SK-N-DZ (cell line): ENCODE results near the gene MRPL53.
A peak's percentile ranks its signal among the peaks of the same experiment; 100 is the strongest.
"Not testable (repeated sequence)": the region's sequence is repeated elsewhere in the genome, so short reads cannot be mapped to it uniquely, and the experiment has no call there.

ENCODE experiments used
- DNase-seq: peaks from one replicate; pipeline ENCODE4 v3.0.0-alpha.2; 2015; ENCODE audit warnings: low spot score

Gene MRPL53

DNA sequence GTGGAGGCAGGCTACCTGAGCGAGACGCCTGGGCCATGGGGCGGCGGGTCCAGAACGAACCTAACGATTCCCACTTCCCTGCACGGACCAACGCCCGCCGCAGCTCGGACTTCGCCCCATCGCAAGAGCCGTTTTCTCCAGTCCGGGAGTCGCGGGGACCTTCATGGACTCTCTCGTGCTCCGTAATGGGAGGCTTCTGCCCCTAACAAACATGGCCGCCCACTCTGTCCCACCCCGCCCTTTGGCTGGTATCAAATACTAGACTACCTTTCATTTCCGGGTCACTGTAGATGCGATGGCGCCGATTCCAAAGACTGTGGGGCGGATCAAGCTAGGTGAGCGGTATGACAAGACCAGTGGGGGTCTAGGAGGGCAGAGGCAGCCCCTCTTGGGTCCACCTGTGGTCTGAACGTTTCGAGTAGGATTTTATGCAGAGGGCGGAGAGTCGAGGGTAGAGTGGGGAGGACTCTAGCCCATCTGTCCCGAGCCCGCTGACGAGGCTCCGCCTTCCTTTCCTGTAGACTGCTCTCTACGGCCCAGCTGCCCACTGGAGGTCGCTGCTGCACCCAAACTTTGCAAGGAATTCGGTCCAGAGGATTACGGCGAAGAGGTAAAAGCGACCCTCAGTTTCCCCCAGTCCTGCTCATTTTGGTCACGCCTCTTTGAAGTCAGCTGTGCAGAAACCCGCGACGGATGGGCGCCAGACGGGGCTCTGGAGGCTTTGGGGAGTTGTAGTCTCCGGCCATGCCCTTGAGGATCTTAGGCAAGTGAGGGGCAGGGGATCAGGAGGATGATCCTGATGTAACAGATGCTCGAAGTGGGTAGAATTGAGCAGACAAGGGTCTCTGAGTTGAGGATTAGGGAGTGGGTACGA lies 10.6 kb upstream of the MRPL53 start, which contains the start of the genes CCDC142 and TTC31:
CCDC142 (minus strand) TSS at position 198 of the 874 bp plus-strand sequence; CDS start at position 37, 161 bp downstream.
TTC31 (plus strand) TSS at position 281 of the 874 bp plus-strand sequence; CDS start at position 296, 15 bp downstream.
- peak; percentile 96 for DNase-seq

- DNase-seq: no peak
These were observed 9.7 kb upstream of the MRPL53 start for GRCh38 chr2:74481961-74482800.

- no peak for DNase-seq
These were observed 9.0 kb upstream of the MRPL53 start for GRCh38 chr2:74481431-74481830.

- no peak for DNase-seq
These were observed 2.4 kb upstream of the MRPL53 start for GRCh38 chr2:74474899-74475298.

DNA sequence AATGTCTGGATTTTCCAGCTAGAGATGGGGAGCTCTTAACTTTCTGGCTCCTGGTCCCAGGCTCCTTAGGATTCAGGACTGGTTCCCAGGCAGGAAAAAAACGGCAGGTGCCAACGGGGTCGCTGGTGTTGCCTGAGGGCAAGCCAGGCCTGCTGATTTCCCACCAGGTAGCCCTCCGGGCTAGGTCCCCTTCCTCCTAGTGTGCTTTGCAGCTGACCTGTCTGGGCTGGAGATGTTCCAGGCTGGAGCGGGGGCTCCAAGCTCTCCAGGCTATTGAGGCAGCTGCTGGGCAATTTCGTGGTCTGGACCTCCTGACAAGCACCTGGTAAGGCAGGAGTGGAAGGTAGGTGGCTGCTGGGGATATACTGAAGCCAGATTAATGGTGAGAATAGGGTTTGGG lies 2.0 kb upstream of the MRPL53 start:
- no peak for DNase-seq

- no peak for DNase-seq
These were observed 422 bp upstream of the MRPL53 start for GRCh38 chr2:74472945-74473258.

DNA sequence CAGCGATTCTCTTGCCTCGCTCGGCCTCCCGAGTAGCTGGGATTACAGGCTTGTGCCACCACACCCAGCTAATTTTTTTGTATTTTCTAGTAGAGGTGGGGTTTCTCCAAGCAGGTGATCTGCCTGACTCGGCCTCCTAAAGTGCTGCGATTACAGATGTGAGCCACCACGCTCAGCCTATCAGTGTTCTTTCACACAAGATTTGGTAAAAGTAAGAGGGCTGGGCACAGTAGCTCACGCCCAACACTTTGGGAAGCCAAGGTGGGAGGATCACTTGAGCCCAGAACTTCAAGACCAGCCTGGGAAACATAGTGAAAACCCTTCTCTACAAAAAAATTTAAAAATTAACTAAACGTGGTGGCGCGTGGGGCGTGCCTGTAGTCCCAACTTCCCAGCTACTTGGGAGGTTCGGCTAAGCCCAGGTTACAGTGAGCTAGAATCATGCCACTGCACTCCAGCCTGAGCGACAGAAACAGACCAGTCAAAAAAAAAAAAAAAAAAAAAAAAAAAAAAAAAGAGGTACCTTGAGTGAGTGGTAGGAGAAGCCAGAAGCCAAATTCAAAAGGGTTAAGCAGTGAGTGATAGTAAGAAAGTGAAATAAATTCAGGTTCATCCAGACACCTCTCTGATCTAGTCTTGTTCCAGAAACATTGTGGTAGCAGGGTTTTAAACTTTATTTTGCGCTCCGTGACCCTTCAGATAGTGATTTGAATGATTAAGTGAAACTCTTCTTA lies 981 bp downstream of the MRPL53 start:
- DNase-seq: no peak

DNA sequence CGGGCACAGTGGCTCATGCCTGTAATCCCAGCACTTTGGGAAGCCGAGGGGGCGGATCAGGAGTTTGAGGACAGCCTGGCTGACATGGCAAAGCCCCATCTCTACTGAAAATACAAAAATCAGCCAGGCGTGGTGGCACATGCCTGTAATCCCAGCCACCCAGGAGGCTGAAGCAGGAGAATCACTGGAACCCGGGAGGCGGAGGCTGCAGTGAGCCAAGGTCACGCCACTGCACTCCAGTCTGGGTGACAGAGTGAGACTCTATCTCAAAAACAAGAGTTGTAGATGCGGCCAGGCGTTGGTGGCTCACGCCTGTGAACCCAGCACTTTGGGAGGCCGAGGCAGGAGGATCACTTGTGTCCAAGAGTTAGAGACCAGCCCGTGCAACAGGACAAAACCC lies 1.7 kb downstream of the MRPL53 start:
- not testable (repeated sequence) for DNase-seq

- DNase-seq: no peak
These were observed 8.1 kb downstream of the MRPL53 start for GRCh38 chr2:74464406-74464805.

DNA sequence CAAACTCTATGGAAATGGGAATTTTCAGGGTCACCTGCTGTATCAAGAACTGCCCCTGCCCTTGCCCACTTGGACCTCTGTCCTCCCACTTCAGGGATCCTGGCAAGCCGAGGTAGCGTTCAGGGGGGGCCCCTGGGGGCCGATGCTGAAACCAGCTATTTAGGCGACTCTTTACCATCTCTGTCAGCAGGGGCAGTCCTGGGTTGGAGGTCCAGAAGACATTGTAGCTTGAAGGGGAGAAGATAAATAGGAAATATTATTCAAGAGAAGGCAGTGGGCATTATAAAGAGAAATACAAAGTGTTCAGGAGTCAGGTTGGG lies 9.7 kb downstream of the MRPL53 start:
- DNase-seq: no peak

DNA sequence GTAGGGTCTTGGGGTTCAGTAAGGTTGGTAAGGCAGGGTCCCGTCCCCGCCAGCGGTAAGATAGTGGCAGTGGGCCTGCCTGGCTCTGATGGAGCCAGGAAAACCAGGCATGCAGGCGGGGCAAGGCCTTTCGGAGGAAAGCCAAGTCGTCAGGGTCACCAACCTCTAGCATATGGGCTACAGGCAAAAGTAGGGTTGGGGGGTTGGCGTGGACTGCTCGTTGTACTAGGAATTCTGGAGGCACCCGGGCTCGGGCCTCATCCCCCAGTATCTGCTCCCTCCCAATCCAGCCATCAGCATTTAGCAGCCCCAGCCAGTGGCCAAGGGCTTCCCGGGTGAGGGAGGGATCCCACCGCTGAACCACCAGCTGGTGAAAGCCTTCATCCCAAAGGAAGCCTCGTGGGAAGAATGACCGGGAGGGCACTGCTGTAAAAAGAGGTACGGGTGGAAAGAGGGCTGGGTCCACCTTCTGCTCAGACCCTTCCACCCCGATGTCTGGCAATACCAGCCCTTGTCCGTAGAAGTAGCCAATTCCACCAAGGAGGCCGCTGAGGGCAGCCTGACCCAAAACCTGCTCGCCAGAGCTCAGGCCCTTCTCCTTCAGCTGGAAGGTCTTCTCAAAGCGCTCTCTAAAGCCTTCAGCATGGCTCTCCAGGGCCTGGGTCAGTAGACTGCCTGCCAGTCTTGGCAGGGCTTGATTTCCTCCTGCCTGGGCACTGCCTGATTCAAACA lies 10.3 kb downstream of the MRPL53 start:
- DNase-seq: no peak

DNA sequence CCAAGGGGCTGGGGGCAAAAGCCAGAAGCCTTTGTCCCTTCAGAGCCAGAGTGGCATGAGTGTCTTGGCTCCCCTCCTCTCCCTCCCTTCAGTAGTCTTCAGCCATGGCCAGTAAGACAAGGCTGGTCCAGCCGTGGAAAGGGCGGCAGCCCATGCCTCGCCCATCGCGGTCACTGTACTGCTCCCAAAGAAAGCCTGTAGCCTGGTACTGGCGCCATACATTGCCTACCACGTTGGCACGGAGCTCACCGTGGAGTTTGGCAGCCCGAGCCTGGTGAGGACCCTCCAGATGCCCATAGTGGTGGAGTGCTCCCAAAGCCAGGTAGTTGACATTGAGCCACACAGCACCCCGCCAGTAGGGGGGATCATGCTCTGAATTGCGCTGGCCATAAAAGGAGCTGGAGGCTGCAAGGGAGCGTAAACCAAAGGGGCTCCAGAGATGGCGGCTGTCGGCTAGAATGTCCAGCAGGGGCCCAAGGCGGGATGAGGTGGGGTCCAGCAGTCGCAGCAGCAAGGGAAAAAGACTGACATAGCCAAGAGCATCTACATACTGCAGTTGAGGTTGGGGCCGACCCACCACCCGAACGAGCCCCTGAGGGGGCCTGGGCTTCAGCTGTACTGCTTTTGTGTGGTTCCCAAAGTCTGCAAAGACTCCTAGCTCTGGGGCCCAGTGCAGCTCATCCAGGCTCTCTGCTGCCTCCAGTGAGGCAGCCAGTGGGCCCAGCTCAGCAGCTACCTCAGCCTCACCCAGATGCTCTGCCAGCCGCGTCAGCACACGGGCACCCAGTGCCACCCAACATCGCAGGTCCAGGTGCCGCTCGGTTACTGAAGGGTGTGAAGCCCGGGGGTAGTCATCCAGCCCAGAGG lies 11.1 kb downstream of the MRPL53 start:
- no peak for DNase-seq

DNA sequence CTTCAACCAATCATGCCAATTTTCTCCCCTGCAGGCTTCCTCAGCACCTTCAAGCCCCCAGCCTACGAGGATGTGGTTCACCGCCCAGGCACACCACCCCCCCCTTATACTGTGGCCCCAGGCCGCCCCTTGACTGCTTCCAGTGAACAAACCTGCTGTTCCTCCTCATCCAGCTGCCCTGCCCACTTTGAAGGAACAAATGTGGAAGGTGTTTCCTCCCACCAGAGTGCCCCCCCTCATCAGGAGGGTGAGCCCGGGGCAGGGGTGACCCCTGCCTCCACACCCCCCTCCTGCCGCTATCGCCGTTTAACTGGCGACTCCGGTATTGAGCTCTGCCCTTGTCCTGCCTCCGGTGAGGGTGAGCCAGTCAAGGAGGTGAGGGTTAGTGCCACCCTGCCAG lies 12.3 kb downstream of the MRPL53 start:
- DNase-seq: not testable (repeated sequence)

GRCh38 chr2:74459503-74460118 lies 12.9 kb downstream of the MRPL53 start:
- not testable (repeated sequence) for DNase-seq

DNA sequence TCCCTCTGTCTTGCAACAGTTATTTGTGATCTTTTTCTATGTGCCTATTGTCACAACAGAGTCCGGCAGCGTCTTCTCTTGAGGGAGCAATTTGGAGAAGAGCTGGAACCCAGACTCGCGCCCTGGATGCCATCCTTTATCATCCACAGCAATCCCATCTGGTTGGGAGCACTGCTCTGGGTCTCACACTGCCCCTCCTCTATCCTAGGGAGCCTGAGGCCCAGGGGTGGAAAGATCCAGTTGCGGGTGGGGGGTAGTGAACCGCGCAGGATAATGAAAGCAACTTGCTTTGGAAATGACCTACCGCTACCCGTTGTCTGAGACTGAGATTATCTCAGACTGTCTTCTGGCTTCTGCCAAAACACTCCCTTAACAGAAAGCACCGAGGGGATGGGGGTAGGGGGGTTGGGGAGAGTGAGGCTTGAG lies 13.5 kb downstream of the MRPL53 start:
- DNase-seq: no peak

GRCh38 chr2:74458132-74458937 lies 14.1 kb downstream of the MRPL53 start, which contains the start of gene WBP1:
TSS of gene WBP1 (plus strand) at chr2:74458438. CDS start at chr2:74458603, 165 bp downstream.
- peak; percentile 100 for DNase-seq

DNA sequence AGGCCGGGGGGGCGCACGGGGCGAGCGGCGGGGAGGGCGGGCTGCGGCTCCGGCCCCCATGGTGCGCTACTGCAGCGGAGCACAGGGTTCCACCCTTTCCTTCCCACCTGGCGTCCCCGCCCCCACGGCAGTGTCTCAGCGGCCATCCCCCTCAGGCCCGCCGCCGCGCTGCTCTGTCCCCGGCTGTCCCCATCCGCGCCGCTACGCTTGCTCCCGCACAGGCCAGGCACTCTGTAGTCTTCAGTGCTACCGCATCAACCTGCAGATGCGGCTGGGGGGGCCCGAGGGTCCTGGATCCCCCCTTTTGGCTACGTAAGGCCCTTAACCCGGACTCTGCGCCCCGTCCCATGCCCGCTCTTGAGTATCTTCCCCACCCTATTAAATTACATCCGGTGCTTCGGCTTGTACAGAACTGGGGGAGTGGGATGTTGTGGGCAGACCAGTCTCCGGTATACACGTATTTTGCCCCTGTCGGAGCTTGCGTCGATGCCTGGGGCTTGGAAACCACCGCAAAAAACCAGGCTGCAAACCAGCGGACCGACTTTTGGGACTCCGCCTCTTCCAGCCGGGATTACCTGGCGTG lies 14.8 kb downstream of the MRPL53 start:
- peak; percentile 76 for DNase-seq

DNA sequence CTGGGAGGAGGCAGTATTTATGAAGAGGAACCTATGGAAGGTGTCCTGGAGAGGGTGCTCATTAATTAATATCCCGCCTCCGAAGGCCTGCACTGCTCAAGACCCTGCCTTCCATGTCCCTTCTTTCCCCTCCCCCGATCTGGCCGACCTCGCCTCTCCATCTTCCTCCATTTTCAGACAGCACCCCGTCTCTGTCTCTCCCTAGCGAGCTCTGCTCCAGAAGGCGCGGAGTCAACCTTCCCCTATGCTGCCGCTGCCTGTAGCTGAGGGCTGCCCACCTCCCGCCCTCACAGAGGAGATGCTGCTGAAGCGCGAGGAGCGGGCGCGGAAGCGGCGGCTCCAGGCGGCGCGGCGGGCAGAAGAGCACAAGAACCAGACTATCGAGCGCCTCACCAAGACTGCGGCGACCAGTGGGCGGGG lies 15.3 kb downstream of the MRPL53 start:
- no peak for DNase-seq
